T-helper 17 cell (primary cell): Measurements from ENCODE around the gene LYST. TPM values are rescaled to one million over a fixed set of nuclear protein-coding genes. Genes with fewer than 3 reads are reported as not detected.
"Not testable (repeated sequence)": the region's sequence is repeated elsewhere in the genome, so short reads cannot be mapped to it uniquely, and the experiment has no call there.

Source experiments
- ATAC-seq: fragments of 150-1000 bp; cut with Tn5 transposase; 2 replicates; pipeline ENCODE4 v1.10.0; 2021; ENCODE audit warnings: mild to moderate bottlenecking, moderate library complexity
- DNase-seq, 3 donors: peaks; one replicate each; pipeline versions ENCODE4 v3.0.0 to v3.0.0-alpha.2; 2020 to 2021
- H3K9me3 ChIP-seq: one replicate; pipeline ENCODE4 v1.7.0; 2013; ENCODE audit warnings: low read length, mild to moderate bottlenecking; ENCODE audit not compliant: control insufficient read depth, poor library complexity, severe bottlenecking
- H3K27ac Mint-ChIP-seq: one replicate; pipeline ENCODE4 v1.8.0; 2022; ENCODE audit warnings: mild to moderate bottlenecking, moderate library complexity, mixed read lengths
- H3K27me3 Mint-ChIP-seq: one replicate; pipeline ENCODE4 v1.8.0; 2022; ENCODE audit warnings: mixed read lengths
- H3K36me3 Mint-ChIP-seq: one replicate; pipeline ENCODE4 v1.8.0; 2022; ENCODE audit warnings: low read depth, mixed read lengths
- H3K4me1 Mint-ChIP-seq: one replicate; pipeline ENCODE4 v1.8.0; 2022; ENCODE audit warnings: mild to moderate bottlenecking, mixed read lengths
- H3K4me3 Mint-ChIP-seq: one replicate; pipeline ENCODE4 v1.8.0; 2022; ENCODE audit warnings: mild to moderate bottlenecking, moderate library complexity, mixed read lengths
- total RNA-seq, 4 donors: library from RNA in 2 of 4; stranded (reverse) in 2 of 4; gene quantifications; one replicate each; pipeline ENCODE4 v1.2.3 and lab custom pipeline; 2022 to 2026

LYST gene
- total RNA-seq, 2 donors from 2014 or later = 24.5 to 29.6 TPM

- peak; percentile 10 for ATAC-seq
- H3K27me3 Mint-ChIP-seq = peaks cover 64% of the 10 kb centered on the region
- DNase-seq = no peak
Measured at GRCh38 chr1:235650341-235651169, 216.2 kb downstream of the LYST start.

GRCh38 chr1:235649368-235650163 lies 217.1 kb downstream of the LYST start, which contains the start of gene GNG4:
GNG4 (minus strand) TSS chr1:235649784; CDS start chr1:235583838, 65,946 bp downstream.
- DNase-seq = peak in 1 of 3 donors; percentile 12

More at GRCh38 chr1:235650341-235651169, 216.2 kb downstream of the LYST start:
- peak overlapping the region; percentile 75 for H3K4me3 Mint-ChIP-seq
- H3K36me3 Mint-ChIP-seq = peaks cover 6% of the 10 kb centered on the region
- peak overlapping the region; percentile 69 for H3K27ac Mint-ChIP-seq
- no peaks in the 10 kb centered on the region for H3K9me3 ChIP-seq
- peaks cover 11% of the 10 kb centered on the region for H3K4me1 Mint-ChIP-seq

GRCh38 chr1:235648954-235649367 lies 217.7 kb downstream of the LYST start:
- peak overlapping the region; percentile 90 for H3K4me3 Mint-ChIP-seq
- peaks cover 66% of the 10 kb centered on the region for H3K27me3 Mint-ChIP-seq
- peaks cover 13% of the 10 kb centered on the region for H3K4me1 Mint-ChIP-seq
- ATAC-seq (peak; percentile 88), DNase-seq (peak; percentile 42 to 50 (median 49))
- no peaks in the 10 kb centered on the region for H3K9me3 ChIP-seq
- H3K27ac Mint-ChIP-seq = peak overlapping the region; percentile 77
- peaks cover 6% of the 10 kb centered on the region for H3K36me3 Mint-ChIP-seq

More at GRCh38 chr1:235649368-235650163, 217.1 kb downstream of the LYST start, which contains the start of gene GNG4:
- Mint-ChIP-seq H3K36me3 (peaks cover 6% of the 10 kb centered on the region), H3K27me3 (peaks cover 65% of the 10 kb centered on the region), H3K27ac (peak within 1 kb of the TSS; percentile 77), H3K4me1 (peaks cover 12% of the 10 kb centered on the region), H3K4me3 (peak within 1 kb of the TSS; percentile 90)
- H3K9me3 ChIP-seq = no peaks in the 10 kb centered on the region
- ATAC-seq = peak; percentile 55

GRCh38 chr1:235648407-235648907 lies 218.2 kb downstream of the LYST start:
- no peak for DNase-seq
- H3K4me3 Mint-ChIP-seq = peak overlapping the region; percentile 90
- H3K36me3 Mint-ChIP-seq = peaks cover 6% of the 10 kb centered on the region

GRCh38 chr1:235647537-235647936 lies 219.2 kb downstream of the LYST start:
- ATAC-seq, H3K4me3 Mint-ChIP-seq, H3K36me3 Mint-ChIP-seq, H3K27ac Mint-ChIP-seq, H3K9me3 ChIP-seq, DNase-seq: not testable (repeated sequence)
- peaks cover 24% of the 10 kb centered on the region for H3K4me1 Mint-ChIP-seq
- peaks cover 65% of the 10 kb centered on the region for H3K27me3 Mint-ChIP-seq

More at GRCh38 chr1:235648407-235648907, 218.2 kb downstream of the LYST start:
- H3K27me3 Mint-ChIP-seq = peaks cover 67% of the 10 kb centered on the region
- peak overlapping the region; percentile 77 for H3K27ac Mint-ChIP-seq
- H3K4me1 Mint-ChIP-seq = peaks cover 14% of the 10 kb centered on the region
- peak; percentile 4 for ATAC-seq
- no peaks in the 10 kb centered on the region for H3K9me3 ChIP-seq

- peaks cover 8% of the 10 kb centered on the region for H3K36me3 Mint-ChIP-seq
- no peak for DNase-seq
Measured at GRCh38 chr1:235646463-235646862, 220.2 kb downstream of the LYST start.

GRCh38 chr1:235644693-235645305 lies 221.9 kb downstream of the LYST start:
- H3K27me3 Mint-ChIP-seq = peaks cover 45% of the 10 kb centered on the region
- peak overlapping the region; percentile 75 for H3K27ac Mint-ChIP-seq
- H3K4me1 Mint-ChIP-seq = peaks cover 32% of the 10 kb centered on the region
- peaks cover 6% of the 10 kb centered on the region for H3K36me3 Mint-ChIP-seq
- ATAC-seq (no peak), DNase-seq (no peak)
- H3K9me3 ChIP-seq = no peaks in the 10 kb centered on the region
- H3K4me3 Mint-ChIP-seq = no peak overlapping the region

More at GRCh38 chr1:235646463-235646862, 220.2 kb downstream of the LYST start:
- no peak overlapping the region for H3K4me3 Mint-ChIP-seq
- ATAC-seq = no peak
- H3K27me3 Mint-ChIP-seq = peaks cover 56% of the 10 kb centered on the region
- peaks cover 33% of the 10 kb centered on the region for H3K4me1 Mint-ChIP-seq
- no peaks in the 10 kb centered on the region for H3K9me3 ChIP-seq
- H3K27ac Mint-ChIP-seq = no peak overlapping the region

GRCh38 chr1:235643837-235644692 lies 222.6 kb downstream of the LYST start:
- no peaks in the 10 kb centered on the region for H3K9me3 ChIP-seq
- Mint-ChIP-seq H3K36me3 (peaks cover 6% of the 10 kb centered on the region), H3K27me3 (peaks cover 44% of the 10 kb centered on the region), H3K27ac (peak overlapping the region; percentile 95), H3K4me1 (peaks cover 33% of the 10 kb centered on the region), H3K4me3 (no peak overlapping the region)
- ATAC-seq (no peak), DNase-seq (no peak)

- DNase-seq (no peak), ATAC-seq (no peak)
- H3K27me3 Mint-ChIP-seq = peaks cover 34% of the 10 kb centered on the region
- H3K27ac Mint-ChIP-seq = peak overlapping the region; percentile 95
- H3K9me3 ChIP-seq = no peaks in the 10 kb centered on the region
- H3K36me3 Mint-ChIP-seq = peaks cover 2% of the 10 kb centered on the region
- peaks cover 26% of the 10 kb centered on the region for H3K4me1 Mint-ChIP-seq
- peak overlapping the region; percentile 91 for H3K4me3 Mint-ChIP-seq
Measured at GRCh38 chr1:235642943-235643371, 223.7 kb downstream of the LYST start.

- H3K27ac Mint-ChIP-seq = peak overlapping the region; percentile 95
- ATAC-seq = peak; percentile 85
- H3K27me3 Mint-ChIP-seq = peaks cover 29% of the 10 kb centered on the region
- H3K4me3 Mint-ChIP-seq = peak overlapping the region; percentile 91
- H3K36me3 Mint-ChIP-seq = peaks cover 2% of the 10 kb centered on the region
- no peaks in the 10 kb centered on the region for H3K9me3 ChIP-seq
- peak; percentile 28 to 55 (median 41) for DNase-seq
- H3K4me1 Mint-ChIP-seq = peaks cover 26% of the 10 kb centered on the region
Measured at GRCh38 chr1:235642011-235642942, 224.4 kb downstream of the LYST start.

- peaks cover 16% of the 10 kb centered on the region for H3K27me3 Mint-ChIP-seq
- no peaks in the 10 kb centered on the region for H3K9me3 ChIP-seq
- H3K4me3 Mint-ChIP-seq = no peak overlapping the region
- H3K36me3 Mint-ChIP-seq = peaks cover 2% of the 10 kb centered on the region
- ATAC-seq = no peak
- H3K27ac Mint-ChIP-seq = peak overlapping the region; percentile 95
- peaks cover 26% of the 10 kb centered on the region for H3K4me1 Mint-ChIP-seq
- no peak for DNase-seq
Measured at GRCh38 chr1:235640580-235640979, 226.1 kb downstream of the LYST start.
